HG02973 (cell line): Measurements from ENCODE around the gene FAM78A.

Experiments
- ATAC-seq: cut with Tn5 transposase; IDR thresholded peaks from one replicate; pipeline ENCODE4 v1.9.1; 2021; ENCODE audit warnings: moderate library complexity; ENCODE audit not compliant: unreplicated experiment

FAM78A gene, protein sequence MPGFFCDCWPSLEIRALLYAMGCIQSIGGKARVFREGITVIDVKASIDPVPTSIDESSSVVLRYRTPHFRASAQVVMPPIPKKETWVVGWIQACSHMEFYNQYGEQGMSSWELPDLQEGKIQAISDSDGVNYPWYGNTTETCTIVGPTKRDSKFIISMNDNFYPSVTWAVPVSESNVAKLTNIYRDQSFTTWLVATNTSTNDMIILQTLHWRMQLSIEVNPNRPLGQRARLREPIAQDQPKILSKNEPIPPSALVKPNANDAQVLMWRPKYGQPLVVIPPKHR

GRCh38 chr9:131276094-131276888 is at the start of gene FAM78A:
Gene FAM78A, minus strand, starts transcription at chr9:131276510. Its CDS starts 331 bp downstream, at chr9:131276179.
- no peak for ATAC-seq

GRCh38 chr9:131324736-131325679 is 48.7 kb upstream of the FAM78A start:
- no peak for ATAC-seq

DNA sequence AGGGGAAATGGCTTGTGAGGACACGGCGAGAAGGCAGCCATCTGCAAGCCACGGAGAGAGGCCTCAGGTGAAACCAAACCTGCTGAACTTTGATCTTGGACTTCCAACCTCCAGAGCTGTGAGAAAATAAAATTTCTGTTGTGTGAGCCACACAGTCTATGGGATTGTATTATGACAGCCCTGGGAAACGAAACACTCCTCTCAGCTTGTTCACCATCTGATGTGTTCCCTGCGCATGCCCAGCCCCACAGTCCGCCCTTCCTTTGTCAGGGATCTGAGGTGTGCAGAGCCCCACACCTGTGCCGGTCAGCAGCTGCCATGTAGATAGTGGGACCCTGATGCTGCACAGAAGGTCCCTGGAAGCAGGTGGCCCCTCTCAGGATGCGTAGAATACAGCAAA is 47.3 kb upstream of the FAM78A start:
- no peak for ATAC-seq

DNA sequence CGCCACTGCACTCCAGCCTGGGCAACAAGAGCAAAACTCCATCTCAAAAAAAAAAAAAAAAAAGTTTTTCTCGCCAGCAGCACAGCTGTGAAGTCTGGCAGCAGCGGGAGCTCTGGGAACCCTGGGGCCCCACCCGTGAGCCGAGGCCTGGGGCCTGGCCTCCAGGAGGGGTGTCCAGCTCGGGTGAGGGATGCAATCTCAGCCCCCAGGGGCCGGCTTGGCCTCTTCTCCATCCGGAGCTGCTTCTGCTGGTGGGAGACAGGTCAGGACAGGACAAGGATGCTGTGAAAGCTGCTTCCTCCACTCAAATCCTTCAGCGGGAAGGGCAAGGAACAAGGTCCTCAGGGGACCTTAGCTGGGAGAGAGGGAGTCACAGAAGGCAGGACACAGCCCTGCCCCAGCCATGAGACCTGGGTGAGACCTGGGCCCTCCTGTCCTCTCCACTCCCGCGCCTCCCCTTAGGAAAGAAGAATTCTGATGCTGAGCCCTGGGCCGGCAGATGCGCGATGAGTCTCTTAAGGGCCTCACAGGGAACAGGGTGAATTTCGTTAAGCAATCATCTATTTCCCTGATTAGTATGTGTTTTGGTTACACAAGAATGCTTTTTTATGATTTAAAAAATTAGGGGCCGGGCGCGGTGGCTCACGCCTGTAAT is 43.8 kb upstream of the FAM78A start:
- no peak for ATAC-seq

DNA sequence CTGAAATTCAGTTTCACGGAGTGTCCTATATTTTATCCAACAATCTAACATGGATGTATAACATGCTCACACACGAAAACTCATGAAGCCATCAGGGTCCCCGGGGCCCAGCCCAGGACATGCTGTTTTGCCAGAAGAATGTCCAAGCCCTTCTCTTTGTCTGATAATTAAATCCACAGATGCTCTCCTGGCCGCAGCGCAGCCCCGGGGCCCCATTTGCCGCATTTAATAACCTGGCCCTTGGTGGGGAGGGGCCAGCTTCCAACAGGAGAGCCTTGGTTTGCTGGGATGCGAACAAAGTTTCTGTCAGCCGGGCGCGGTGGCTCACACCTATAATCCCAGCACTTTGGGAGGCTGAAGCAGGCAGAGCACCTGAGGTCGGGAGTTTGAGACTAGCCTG is 43.2 kb upstream of the FAM78A start:
- no peak for ATAC-seq

- ATAC-seq: no peak
These were observed 42.1 kb upstream of the FAM78A start for GRCh38 chr9:131318231-131319085.

GRCh38 chr9:131312822-131313770 is 36.8 kb upstream of the FAM78A start:
- ATAC-seq: no peak

DNA sequence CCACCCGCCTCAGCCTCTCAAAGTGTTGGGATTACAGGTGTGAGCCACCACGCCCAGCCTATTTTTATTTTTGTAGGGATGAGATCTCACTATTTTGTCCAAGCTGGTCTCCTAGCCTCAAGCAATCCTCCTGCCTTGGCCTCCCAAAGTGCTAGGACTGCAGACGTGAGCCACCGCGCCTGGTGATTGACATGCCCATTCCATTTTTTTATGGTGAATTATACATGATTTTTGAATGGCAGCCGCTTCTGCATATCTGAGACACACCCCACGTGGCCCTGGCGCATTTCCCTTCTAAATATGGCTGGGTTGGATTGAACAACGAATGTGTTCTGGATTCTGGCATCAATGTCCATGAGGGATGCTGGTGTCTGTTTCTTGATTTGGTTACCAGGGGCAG is 35.9 kb upstream of the FAM78A start:
- no peak for ATAC-seq

DNA sequence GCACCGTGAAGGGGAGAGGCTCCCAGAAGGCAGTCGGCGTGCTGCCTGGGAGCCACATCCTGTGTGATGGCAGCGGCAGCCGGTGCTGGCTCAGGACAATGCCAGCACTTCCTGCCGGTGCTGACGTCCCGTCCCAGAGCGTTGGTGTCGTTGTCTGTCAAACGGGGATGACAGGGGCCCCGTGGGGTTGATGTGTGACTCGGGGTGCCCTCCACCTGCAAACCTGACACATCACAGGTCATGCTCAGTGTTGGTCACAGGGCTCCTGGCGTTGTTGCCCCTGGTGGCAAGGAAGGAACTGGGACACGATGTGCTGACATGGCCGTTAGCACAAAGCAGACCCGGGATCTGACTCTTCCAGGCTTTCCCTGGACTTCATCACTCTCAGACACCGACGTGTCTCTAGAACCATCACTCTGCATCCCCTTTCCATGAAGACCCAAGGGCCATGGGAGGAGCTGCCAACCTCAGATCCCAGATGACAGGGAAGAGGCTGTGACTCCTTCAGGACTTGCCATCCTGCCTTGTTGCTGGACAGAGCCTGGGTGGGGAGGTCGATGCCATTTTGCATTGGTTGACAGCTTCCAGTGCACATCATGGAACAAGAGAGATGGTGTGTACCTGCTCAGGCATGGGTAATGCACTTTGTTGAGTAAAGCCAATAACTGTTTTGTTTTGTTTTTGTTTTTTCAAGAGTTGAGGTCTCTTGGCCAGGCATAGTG is 34.7 kb upstream of the FAM78A start:
- no peak for ATAC-seq

DNA sequence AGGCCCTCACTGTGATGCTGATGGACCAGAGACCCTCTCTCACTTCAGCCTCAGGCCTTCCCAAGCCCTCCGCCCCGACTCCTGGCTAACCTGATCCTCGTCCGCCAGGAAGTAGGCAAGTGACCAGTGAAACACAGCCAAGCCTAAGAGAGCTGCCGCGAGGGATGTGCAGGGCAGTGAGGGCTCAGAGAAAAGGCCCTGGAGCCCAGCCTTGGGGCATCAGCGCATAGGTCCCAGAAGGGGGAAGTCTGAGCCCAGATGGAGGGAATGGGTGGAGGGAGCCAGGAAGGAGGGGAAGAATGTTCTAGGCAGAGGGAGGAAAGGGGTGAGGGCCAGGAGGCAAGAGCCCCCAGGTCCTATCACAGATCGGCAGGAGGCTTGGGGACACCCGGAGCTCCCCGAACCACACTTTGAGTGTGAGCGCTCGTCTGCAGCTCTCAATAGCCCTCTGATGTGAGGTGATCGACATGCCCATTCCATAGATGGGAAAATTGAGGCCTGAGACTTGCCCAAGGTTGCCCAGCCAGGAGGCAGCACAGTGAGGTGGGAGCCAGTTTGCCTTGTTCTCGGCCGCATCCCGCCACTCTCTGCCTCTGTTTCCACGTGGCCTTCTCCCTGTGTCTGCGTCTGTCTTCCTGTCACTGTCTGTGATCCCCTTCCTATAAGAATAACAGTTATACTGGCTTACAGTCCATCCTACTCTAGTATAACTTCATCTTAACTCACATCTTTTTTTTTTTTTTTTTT is 33.4 kb upstream of the FAM78A start:
- ATAC-seq: no peak

DNA sequence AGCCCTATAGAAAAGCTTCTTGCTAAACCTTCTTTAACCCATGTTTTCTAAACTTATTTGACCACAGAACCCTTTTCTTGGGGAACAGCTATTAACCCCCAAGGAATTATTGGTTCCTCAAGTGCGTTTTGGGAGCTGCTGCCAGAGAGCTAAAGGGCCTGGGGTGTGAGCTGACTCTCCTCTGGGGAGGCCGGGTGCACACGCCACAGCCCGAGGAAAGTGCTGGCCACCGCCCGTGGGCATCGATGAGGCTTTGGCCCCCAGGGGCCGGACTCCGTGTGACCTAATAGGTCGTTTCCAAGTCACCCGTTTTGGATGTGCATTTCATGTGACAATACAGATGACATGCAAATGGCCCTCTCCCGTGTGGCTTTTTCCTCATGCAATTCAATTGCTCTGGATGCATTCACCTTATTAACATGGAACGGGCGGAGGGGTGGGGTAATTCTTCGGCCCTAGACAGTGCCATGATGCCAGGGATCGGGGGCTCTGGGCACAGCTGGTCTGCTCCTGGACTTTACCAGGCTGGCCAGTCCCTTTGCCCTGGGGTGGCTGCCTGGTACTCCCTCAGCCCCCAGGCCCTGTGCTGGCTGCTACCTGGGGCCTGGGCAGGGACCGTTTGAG is 32.7 kb upstream of the FAM78A start:
- ATAC-seq: no peak

GRCh38 chr9:131308452-131308851 is 32.1 kb upstream of the FAM78A start:
- no peak for ATAC-seq

DNA sequence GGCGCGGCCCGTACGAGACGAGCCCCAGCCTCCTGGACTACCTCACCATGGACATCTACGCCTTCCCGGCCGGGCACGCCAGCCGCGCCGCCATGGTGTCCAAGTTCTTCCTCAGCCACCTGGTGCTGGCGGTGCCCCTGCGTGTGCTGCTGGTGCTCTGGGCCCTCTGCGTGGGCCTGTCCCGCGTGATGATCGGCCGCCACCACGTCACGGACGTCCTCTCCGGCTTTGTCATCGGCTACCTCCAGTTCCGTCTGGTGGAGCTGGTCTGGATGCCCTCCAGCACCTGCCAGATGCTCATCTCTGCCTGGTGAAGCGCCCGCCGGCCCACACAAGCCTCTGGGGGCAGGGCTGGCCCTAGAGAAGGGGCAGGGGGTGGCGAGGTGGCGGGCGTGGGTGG is 31.7 kb upstream of the FAM78A start:
- ATAC-seq: no peak

DNA sequence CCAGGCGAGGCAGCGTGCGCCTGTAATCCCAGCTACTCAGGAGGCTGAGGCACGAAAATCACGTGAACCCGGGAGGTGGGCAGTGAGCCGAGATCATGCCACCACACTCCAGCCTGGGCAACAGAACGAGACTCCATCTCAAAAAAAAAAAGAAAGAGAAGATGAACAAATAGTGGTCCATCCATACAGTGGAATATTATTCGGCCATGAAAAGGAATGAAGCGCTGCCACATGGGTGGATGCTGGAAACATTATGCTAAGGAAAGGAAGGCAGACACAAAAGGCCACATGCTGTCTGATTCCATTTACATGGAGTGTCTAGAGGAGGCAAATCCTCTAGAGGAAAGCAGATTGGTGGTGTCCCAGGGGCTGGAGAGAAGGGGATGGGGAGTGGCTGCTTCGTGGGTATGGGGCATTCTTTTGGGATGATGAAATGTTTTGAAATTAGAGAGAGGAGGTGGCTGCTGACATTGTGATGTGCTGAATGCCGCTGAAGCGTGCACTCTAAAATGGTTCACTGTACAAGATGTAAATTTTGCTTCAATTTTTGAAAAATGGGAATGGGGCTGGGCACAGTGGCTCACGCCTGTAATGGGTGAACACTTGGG is 30.2 kb upstream of the FAM78A start:
- ATAC-seq: no peak

GRCh38 chr9:131304676-131305355 is 28.5 kb upstream of the FAM78A start:
- ATAC-seq: no peak
